Activated T-helper 1 cell treated with Interleukin-2 at 50 U/mL for 16 hours (primary cell): Measurements from ENCODE around the gene RYR2.
"Not testable (repeated sequence)": the region's sequence is repeated elsewhere in the genome, so short reads cannot be mapped to it uniquely, and the experiment has no call there.

Source experiments
- DNase-seq: peaks from one replicate; pipeline ENCODE4 v3.0.0-alpha.2; 2020; ENCODE audit warnings: low read depth

RYR2 gene

DNA sequence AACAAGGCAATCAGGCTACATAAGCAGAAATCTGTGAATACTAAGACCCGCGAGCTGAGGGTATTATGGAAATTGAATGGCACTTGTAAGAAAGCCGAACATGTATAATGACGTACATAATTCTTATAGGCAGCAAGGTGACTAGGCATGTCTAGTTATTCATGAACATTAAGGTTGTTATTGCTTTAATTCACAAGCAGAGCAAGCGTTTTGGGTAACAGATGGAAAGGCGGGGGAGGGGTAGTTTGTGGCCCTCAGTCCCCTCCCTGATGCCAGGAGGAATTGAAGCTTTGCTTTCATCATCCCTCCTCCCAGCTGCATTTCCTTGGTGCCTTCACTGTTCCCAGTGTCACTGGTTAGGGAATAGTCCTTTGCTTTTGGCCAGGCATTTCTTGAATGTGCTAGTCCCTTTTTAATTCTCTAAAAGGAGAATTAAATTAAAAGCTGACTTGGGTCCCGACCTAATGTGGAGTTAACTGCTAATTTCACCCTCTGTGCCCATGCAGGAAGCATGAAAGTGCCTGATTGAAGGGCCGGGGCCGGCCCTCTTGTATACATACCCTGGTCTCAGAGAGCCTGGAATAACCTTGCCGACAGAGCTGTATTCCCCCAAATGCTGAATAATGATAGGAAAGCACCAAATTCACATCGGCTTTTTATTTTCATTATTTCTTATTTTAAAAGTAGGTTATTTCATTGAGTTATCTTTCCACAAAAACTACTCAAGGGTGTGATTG lies 42.5 kb downstream of the RYR2 start:
- no peak for DNase-seq

GRCh38 chr1:237091691-237092090 lies 49.7 kb downstream of the RYR2 start:
- DNase-seq = no peak

DNA sequence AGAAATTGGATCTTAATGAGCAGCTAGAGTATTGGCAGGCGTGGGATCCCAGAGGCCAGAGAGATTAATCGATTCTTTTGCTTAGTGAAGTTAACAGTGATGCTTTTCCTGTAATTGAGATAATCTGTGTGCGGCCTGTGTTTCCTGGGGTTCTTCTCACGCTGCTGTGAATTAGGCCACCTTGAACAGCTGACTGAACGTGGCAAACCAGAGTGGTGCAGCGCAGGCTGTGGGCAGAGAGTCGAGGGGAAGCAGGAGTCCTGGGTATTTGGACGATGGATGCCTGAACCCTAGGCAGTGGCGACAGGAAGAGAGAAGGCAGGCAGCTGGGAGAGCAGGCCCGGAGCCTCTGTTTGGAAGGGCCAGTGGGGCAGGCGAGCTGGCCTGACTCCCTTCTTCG lies 51.7 kb downstream of the RYR2 start:
- DNase-seq = no peak

GRCh38 chr1:237098541-237098940 lies 56.6 kb downstream of the RYR2 start:
- DNase-seq = no peak

GRCh38 chr1:237103021-237103420 lies 61.0 kb downstream of the RYR2 start:
- no peak for DNase-seq

GRCh38 chr1:237104096-237104495 lies 62.1 kb downstream of the RYR2 start:
- DNase-seq = no peak

GRCh38 chr1:237105826-237106225 lies 63.8 kb downstream of the RYR2 start:
- DNase-seq = no peak

DNA sequence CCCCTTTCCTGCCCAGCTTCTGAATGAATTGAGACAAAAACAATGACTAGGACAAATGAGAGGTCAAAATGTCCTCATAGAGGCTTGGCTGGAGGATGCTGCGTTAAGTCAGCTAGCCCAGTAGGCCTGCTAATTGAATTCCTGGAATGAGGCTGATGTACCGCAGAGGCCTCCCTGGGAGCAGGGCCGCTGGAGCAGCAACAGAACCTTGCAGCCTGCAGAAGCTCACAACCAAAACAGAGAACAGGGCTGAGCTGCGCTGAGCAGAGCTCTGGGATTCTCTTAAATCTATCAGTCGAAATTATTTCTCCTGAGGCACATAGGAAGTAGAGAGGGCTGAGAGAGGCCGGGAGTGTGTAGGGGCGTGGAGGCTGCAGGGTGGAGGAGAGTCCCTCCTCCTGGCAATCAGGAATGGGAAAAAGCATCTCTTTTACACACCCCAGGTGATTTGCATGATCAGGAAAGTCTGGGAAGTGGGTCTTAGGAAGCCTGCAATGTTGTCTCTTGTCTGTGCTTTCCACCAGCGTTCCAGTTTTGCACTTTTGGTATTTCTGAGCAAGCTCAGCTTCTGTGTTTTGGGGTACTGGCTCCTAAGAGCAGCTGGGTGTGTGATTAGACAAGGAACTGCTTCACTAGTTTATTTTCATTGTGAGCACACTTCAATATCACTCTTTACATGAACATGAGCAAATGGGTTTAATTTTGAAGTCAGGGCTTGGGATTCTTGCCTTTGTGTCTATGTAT lies 66.5 kb downstream of the RYR2 start:
- no peak for DNase-seq

GRCh38 chr1:237111807-237112206 lies 69.8 kb downstream of the RYR2 start:
- DNase-seq = no peak

DNA sequence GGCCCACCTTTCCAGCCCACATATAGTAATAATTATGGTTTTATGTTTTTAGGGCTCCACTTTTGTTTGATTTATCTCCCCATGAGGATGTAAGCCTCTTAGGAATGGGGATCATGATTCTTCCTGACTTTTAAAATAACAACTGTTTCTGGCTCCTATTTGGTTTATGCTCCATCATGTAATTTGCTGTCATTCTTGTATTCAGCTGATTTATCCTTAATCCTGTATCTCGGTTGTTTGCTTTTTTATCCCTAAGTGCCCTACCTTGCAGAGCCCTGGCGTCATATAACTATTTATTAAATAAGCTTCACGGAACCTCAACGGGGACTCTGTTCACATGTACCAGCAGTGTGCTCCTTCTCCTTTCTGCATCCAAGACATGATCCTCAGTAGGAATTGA lies 70.7 kb downstream of the RYR2 start:
- DNase-seq = no peak

DNA sequence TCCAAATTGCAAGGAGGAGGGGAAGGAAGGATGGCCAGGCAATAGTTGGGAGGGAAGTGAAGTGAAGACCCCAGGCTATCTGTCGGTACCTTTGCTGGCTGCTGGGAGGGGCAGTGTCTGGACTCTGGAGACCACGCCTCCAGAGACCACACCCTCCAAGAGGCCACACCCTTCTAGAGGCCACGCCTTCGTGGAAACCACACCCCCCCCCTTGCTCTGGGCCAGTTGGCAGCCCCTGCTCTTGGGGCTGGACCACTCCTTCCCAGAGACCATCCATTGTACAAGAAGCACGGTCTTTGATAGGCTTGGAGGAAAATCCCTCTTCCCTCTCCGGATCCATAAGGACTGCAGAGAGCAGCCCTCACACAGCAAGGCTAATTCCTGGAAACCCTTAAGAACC lies 73.1 kb downstream of the RYR2 start:
- no peak for DNase-seq

- no peak for DNase-seq
Measured at GRCh38 chr1:237119091-237119490, 77.1 kb downstream of the RYR2 start.

- no peak for DNase-seq
Measured at GRCh38 chr1:237120683-237121082, 78.7 kb downstream of the RYR2 start.

DNA sequence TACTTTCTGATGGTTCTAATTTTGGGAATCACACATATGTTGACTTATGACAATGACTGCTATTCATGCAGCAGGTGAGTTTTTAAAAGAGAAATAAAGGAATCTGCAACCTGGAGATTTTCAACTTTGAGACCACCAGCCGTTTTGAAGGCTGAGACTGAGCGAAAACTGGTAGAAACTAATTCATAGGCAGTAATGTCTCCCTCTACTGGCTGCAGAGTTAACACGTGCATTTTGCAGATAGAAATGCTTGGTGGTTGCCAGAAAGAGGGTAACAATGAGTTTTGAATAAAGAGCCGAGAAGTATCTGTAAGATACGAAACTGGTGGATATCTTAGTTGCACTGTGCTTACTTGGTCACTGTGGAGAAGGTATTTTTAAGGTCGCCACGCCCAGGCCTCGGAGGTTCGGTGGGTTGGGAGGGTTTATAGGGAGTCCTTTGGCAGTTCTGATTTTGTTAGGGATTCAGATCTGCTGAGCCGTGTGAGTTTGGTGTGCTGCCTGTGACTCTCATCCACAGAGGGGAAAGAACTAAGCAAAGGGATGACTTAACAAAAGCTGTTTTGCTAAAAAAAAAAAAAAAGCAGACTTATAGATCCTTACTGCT lies 83.0 kb downstream of the RYR2 start:
- no peak for DNase-seq

GRCh38 chr1:237126180-237126579 lies 84.2 kb downstream of the RYR2 start:
- no peak for DNase-seq

DNA sequence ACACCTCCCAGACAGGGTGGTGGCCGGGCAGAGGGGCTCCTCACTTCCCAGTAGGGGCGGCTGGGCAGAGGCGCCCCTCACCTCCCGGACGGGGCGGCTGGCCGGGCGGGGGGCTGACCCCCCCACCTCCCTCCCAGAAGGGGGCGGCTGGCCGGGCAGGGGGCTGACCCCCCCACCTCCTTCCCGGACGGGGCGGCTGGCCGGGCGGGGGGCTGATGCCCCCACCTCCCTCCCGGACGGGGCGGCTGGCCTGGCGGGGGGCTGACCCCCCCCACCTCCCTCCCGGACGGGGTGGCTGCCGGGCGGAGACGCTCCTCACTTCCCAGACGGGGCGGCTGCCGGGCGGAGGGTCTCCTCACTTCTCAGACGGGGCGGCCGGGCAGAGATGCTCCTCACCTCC lies 85.3 kb downstream of the RYR2 start:
- not testable (repeated sequence) for DNase-seq

DNA sequence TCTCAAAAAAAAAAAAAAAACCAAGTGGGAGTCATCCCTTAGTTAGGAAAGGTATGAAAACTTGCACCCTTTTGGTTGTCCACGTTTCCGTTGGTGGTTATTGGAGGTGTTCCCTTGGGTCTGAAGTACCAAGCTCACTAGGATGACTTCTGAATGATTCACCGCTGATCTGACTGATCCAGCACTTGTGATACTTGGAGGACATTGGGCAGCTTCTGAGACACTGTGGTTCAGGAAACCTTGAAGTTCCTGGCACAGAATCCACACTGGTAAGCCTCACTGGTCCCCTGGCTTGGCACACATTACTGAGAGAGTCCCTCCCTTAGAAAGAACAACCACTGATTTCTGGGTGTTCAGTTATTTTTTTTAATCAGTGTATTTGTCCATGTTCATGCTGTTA lies 91.9 kb downstream of the RYR2 start:
- DNase-seq = no peak

DNA sequence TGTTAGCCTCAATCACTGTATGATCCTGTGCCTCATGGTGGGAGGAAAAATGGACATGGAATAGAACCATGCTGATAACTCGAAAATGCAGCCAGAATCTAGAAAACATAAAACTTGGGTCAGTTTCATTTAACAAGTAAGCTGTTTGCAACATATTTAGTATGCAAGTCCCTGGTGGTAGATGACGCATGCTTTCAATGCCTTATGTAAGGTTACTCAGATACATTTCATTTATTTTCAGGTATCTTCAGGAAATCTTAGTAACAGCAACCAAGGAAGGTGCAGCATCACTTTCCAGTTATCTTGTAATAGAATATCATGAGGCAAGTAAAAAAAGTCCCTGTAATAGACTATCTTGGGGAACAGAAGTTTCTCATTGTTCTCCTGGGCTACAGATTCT lies 92.9 kb downstream of the RYR2 start:
- DNase-seq = no peak

DNA sequence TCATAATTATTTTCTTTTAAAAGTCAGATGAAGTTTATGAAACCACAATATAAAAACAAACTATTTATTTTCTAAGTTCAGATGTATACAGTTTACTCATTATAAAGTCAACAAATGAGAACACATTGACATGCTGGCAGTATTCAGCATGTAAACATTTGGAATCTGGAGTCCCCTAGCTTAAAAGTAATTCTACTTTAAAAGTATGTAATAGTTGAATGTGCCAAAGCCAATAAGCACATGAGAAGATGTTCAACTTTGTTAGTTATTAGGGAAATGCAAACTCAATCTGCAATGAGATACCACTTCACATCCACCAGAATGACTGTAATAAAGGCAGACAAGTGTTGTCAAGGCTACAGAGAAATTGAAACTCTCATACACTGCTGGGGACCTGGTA lies 96.6 kb downstream of the RYR2 start:
- no peak for DNase-seq

DNA sequence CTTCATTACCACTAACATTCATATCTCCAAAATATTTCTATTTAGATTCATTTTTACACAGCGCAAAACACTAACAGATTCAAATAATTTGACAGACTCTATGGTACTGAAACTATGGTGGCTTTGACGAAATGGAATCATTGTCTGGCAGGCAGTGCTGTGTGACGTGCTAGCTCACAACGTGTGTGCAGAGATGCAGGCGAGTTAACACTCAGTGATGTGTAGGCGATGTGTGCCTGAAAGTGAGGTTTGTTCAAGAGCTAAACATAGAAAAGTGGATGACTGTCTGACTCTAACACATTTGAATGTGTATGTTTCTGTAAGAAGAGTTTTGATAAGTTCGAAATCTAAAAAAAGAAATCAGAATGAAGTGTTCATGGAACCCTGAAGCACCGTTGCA lies 97.7 kb downstream of the RYR2 start:
- DNase-seq = no peak

DNA sequence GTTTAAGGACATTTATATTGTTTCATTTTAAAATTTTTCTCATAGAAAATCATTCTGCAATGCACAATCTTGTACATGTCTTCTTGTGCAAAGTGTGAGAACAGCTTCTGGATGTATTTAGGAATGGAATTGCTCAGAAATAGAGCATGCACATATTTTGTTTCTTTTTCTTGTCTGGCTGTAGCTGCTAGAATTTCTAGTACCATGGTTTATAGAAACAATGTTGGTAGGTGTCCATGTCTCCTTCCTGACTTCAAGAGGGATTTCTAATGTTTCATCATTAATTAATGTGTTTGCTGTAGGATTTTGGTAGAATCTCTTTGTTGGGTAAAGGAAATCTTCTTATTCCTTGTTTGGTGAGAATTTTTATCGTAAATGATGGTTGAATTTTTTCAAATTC lies 99.0 kb downstream of the RYR2 start:
- no peak for DNase-seq

GRCh38 chr1:237141502-237141901 lies 99.5 kb downstream of the RYR2 start:
- no peak for DNase-seq

DNA sequence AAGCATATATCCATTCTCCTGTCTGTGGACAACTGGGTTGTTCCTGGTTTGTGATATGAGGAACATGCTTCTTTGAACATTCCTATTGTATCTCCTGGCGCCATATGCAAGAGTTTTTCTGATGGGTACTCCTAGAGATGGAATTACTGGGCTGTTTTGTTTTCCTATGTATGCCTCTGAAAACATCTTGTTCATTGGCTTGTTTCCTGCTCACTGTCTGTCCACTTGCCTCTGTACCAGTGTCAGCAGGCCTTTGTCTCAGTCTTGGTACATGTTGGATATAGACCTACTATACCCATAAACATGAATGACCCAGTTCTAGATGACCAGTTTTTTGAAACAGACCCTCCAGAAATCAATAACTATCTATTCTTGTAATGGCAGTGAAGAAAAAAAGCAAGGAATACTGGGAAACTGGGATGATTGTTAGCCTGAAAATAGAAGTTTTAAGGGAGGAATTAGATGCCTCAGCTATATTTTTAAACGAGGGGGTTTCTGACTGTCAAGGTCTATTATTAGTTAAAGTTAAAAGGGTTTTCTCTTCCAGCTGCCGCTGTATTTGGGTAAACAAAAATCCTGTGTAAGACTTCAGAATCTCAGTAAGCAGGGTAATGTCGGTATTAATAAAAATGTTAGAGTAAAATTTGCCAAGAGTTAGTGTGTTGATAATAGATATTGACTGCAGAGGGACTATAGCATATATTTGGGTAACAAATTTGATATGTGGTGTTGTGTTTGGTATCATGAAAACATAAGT lies 103.6 kb downstream of the RYR2 start:
- no peak for DNase-seq
